Effector CD4-positive, alpha-beta T cell (primary cell): ENCODE data around the gene BEND6. TPM values are rescaled to one million over a fixed set of nuclear protein-coding genes. Genes with fewer than 3 reads are reported as not detected.

Source experiments
- DNase-seq: peaks from one replicate; pipeline ENCODE4 v3.0.0-alpha.2; 2020
- total RNA-seq: gene quantifications from one replicate; lab custom pipeline; 2026; lab: John Stamatoyannopoulos, UW

Gene BEND6, protein sequence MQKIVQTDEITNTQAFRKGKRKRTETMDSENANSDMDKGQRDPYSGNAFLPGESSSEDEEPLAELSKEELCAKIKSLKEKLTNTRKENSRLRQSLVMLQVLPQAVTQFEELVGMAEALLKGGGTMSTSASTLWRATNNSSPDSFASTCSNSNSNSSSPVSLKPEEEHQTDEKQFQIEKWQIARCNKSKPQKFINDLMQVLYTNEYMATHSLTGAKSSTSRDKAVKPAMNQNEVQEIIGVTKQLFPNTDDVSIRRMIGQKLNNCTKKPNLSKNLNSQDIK
- total RNA-seq: not detected

- DNase-seq: no peak
Measured at GRCh38 chr6:56954403-56955170, at the start of gene BEND6. BEND6 (plus strand) TSS chr6:56955107; CDS start chr6:56981811, 26,704 bp downstream.

DNA sequence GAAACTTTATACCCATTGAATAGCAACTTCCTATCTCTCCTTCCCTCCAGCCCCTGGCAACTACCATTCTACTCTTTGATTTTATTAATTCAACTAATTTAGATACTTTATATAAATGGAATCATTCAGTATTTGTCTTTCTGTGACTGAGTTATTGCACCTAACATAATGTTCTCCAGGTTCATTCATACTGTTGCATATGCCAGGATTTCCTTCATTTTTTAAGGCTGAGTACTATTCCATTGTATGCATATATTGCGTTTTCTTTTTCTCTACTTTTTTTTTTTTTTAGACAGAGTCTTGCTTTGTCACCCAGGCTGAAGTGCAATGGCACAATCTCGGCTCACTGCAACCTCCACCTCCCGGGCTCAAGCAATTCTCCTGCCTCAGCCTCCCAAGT, 49.5 kb upstream of the BEND6 start:
- DNase-seq: no peak

DNA sequence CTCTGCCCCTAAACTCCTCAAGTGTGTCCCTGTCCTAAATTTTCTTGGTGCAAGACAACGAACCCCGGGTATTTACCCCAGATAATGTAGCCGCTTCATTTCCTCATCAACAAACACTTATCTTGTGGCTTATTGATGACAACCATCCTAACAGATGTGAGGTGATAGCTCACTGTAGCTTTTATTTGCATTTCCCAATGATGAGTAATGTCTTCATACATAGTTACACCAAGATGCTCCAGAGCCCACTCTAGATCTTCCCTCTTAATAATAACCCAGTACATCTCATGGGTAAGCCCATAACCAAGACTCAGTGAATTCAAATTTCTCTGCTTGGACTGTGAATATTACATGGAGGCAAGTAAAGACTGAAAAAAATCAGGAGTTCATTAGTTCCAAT, 48.2 kb upstream of the BEND6 start:
- DNase-seq: no peak

GRCh38 chr6:56909115-56909907, 45.6 kb upstream of the BEND6 start:
- no peak for DNase-seq

DNA sequence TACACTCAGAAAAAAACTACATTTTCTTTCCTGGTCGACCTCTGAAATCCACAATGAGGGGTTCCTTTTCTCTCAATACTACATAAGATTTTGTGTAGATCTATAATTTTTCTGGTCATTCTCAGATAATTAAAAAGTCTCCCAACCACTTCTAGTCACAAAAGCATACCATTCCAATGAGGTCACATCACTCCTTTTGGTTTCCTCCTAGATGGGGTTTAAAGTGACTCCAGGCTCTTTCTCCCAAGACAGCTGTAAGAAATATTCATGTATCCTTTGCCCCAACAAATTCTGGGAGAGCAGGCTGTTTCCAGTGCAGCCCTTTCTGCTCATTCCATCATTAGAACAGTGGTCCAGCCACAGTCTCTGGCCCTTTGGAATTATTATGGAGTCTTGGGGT, 43.1 kb upstream of the BEND6 start:
- no peak for DNase-seq

GRCh38 chr6:56913285-56914074, 41.4 kb upstream of the BEND6 start:
- DNase-seq: no peak

DNA sequence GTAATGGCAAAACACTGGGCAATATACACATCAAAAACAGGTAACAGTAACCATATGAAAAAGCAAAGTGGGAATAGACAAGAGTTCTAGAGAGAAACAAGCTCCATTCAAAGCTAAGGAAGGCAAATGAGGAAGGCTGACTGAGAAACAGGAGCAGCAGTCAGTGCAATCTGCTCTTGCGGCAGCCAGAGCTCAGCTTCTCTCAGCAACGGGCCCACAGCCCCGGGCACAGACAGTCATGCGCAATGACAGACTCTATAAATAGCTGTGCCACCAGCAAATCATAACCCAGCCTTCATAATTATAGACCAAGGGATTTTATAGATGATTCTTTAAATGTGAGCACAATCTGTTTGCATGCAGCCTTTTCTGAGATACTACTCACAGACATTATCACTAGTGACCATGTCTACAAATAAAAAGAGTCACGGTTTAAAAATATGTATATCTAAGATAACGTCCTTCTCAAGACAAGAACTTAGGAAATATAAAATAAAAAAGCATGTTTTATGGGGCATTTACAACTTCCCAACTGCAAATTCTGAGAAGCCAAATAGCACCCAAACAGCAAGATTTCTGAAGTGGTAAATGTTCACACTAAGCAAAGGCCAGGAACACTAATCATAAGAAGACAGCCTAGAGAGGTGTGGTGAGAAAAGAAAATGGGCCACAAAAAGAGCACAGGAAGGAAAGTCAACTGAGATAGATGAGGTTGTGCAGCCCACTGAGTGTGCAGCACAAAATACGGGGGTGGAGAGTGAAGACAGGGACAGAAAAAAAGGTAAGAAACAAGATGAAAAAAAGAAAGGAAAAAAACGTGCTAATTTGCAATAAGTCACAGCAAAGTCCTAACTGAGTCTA, 39.9 kb upstream of the BEND6 start:
- no peak for DNase-seq

DNA sequence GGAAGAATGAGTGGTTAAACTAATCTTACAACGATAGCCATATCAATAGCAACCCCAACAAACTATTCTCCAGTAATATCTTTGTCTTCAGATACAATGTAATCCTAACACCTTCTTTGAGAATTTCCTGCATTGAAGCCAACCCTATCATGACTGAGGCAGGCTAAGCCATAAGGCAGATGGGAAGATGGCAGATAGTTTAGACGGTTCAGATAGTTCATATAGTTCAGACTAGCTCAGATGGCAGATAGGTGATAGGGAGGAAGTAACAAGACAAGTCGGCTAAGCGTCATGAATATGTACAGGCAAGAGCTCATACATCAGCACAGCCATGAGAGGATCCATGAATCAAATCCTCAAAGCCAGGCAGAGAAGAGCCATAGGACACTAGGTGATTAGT, 39.1 kb upstream of the BEND6 start:
- no peak for DNase-seq

- no peak for DNase-seq
Measured at GRCh38 chr6:56916849-56917551, 37.9 kb upstream of the BEND6 start.

DNA sequence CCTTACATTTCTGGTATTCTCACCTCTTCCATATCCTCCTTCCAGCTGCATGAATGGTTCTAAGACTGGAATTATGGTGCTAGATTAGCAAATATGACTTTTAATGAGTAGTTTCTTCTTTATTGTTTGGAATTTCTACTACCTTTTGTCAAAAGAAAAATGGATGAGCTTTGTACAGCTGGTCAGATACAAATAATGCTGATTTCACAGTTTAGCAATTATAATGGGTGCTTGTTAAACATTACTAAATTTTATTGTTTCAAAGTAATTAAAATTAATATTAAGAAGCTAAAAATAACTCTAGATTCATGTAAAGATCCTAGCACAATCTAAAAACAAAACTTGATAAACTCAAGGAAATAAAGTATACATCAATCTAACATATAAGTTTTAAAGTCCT, 32.3 kb upstream of the BEND6 start:
- DNase-seq: no peak

DNA sequence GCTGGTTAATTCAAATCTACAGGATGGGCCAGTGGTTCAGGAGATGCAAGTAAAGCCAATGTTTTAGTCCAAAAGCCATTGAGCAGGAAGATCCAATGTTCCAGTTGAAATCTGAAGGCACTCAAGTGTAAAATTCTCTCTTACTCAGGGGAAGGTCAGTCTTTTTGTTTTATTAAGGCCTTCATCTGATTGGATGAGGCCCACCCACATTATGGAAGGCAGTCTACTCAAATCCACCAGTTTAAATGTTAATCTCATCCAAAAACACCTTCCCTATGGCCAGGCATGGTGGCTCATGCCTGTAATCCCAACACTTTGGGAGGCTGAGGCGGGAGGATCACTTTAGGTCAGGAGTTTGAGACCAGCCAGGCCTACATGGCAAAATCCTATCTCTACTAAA, 31.3 kb upstream of the BEND6 start:
- no peak for DNase-seq

DNA sequence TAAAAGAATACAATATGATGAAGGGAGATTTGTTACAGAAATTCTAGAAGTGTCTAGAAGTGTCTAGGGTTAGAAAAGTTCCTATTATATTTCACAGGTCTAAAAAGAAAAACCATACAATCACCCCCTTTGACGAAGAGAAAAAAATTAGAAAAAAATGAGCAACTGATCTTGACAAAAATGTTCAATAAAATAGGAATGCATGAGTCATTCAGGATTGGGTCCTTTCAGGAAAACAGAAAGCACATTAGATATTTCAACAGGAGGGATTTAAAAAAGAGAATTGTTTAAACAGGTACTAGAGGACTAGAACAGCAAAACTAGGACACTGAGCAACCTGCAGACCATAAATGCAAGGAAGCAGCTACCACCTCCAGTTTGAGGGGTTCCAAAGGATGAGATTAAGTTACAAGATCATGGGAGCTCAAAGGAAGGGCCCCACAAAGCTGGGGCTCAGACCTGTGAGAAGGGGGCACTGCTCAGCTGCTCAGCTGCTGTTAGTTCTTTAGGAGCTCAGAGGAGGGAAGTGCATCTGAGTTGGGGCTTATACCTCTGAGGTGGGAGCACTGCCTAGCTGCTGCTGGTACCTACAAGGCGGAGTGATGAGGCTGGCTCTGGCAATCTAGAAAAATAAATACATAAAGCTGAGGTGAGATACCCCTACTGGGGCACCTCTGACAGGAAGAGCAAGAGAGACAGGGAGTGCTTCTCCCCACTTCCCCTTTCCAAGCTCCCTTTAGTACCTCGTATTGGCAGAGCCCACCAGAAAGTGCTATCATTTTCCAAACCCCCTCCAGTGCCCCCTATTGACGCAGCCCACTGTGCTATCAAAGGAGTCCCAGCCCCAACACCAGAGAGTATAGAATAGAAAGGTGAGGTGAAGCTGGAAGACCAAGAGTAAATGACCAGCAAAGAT, 27.1 kb upstream of the BEND6 start:
- DNase-seq: no peak

DNA sequence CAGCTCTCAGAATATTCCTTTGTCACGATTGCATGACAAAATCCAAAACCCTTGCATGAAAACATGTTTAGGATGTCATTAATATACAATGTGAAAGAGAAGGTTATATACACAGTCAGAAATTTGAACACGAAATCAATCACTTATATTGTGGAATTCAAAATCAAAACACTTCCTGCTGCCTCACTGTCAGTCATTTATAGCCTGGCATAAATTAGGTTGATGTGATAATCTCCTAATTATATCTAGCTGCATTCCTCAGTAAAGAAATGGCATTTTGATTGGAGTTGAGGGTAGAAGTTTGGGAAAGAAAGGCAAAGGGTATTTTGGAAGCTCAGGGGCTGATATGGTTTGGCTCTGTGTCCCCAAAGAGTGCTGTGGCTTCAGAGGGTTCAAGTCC, 24.1 kb upstream of the BEND6 start:
- DNase-seq: no peak

- no peak for DNase-seq
Measured at GRCh38 chr6:56932910-56933477, 21.9 kb upstream of the BEND6 start.

DNA sequence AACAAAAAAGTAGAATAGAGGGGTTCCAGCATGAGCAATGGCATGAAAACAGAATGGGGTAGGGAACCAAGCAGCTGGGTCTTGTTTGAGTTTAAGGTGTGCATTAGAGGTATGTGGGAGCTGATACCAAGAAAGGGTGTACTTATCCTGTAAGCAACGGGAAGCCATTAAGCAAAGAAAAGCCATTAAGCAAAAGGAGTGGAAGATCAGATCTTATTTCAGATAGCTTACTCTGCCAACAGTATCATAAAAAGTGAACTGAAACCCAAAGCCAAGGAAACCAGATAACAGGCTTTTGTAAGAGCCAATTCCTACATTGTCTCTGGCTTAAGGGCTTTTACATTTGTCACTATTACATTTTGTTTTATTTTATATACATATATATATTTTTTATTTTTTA, 21.3 kb upstream of the BEND6 start:
- DNase-seq: no peak

GRCh38 chr6:56934876-56935275, 20.0 kb upstream of the BEND6 start:
- DNase-seq: no peak

DNA sequence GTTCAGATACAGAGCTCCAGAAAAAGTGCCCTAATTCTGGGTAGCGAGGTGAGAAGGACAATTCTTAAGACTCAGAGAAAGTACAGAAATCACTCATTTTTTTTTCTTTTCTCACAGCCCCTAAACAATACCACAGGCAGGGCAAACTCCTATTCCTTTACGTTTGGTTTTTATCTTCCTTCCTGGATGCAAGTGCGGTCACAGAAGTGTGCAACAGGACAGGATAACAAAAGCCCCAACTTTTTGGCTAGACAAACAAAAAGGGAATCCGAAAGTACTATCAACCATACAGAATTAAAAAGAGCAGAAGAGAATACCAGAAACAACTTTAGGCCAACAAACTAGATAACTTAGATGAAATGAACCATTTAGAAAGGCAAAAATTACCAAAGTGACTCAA, 18.4 kb upstream of the BEND6 start:
- DNase-seq: no peak

GRCh38 chr6:56938649-56939191, 16.2 kb upstream of the BEND6 start:
- no peak for DNase-seq

GRCh38 chr6:56940463-56940862, 14.4 kb upstream of the BEND6 start:
- no peak for DNase-seq
